ENCODE results near the gene TGFBR3L.
"Not testable (repeated sequence)": the region's sequence is repeated elsewhere in the genome, so short reads cannot be mapped to it uniquely, and the experiment has no call there.

TGFBR3L gene

GRCh38 chr19:7883105-7883504 lies 31.5 kb upstream of the TGFBR3L start:
- H3K4me3 ChIP-seq (ENCODE audit: low read depth, low read length): no peak overlapping the region
- TF ChIP-seq, protein P1, sequence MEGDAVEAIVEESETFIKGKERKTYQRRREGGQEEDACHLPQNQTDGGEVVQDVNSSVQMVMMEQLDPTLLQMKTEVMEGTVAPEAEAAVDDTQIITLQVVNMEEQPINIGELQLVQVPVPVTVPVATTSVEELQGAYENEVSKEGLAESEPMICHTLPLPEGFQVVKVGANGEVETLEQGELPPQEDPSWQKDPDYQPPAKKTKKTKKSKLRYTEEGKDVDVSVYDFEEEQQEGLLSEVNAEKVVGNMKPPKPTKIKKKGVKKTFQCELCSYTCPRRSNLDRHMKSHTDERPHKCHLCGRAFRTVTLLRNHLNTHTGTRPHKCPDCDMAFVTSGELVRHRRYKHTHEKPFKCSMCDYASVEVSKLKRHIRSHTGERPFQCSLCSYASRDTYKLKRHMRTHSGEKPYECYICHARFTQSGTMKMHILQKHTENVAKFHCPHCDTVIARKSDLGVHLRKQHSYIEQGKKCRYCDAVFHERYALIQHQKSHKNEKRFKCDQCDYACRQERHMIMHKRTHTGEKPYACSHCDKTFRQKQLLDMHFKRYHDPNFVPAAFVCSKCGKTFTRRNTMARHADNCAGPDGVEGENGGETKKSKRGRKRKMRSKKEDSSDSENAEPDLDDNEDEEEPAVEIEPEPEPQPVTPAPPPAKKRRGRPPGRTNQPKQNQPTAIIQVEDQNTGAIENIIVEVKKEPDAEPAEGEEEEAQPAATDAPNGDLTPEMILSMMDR (IDR thresholded peaks at IDR 0.05; ENCODE audit: low read depth, low read length): no peak

DNA sequence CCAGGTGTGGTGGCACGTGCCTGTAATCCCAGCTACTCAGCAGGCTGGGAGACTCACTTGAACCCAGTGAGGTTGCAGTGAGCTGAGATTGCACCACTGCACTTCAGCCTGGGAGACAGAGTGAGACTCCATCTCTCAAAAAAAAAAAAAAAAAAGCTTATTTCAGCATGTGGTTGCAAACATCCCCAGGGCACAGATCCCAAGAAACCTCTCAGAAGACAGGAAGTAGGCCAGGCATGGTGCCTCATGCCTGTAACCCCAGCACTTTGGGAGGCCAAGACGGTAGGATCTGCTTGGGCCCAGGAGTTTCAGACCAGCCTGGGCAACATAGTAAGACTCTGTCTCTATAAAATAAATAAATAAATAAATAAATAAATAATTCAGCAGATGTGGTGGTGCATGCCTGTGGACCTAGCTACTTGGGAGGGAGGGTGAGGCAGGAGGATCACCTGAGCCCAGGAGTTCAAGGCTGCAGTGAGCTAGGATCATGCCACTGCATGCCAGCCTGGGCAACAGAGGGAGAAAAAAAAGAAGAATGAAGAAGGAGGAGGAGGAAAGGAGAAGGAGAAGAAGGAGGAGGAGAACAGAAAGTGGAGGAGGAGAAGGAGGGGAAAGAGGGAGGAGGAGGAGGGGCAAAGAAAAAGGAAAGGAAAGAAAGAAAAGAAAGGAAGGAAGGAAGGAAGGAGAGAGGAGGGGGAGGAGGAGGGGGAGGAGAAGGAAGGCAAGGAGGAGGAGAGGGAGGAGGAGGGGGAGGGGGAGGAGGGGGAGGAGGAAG lies 30.6 kb upstream of the TGFBR3L start:
- TF ChIP-seq, protein P1 (IDR thresholded peaks at IDR 0.05; ENCODE audit: low read depth, low read length): no peak
- H3K4me3 ChIP-seq (ENCODE audit: low read depth, low read length): no peak overlapping the region

DNA sequence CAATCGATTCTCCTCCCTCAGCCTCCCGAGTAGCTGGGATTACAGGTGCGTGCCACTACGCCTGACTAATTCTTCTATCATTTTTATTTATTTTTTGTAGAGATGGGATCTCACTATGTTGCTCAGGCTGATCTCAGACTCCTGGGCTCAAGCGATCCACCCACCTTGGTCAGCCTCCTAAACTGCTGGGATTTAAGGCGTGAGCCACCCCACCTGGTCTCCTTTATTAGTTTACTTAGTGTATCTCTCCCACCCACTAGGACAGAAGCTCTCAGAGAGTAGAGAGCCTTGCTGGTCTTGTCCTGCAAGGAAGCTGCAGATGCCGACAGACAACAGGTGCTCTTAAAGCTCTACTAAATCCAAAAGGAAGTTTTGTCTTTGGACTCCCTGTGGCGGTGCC lies 28.8 kb upstream of the TGFBR3L start:
- H3K4me3 ChIP-seq (ENCODE audit: low read depth, low read length): no peak overlapping the region
- TF ChIP-seq, protein P1 (IDR thresholded peaks at IDR 0.05; ENCODE audit: low read depth, low read length): no peak

DNA sequence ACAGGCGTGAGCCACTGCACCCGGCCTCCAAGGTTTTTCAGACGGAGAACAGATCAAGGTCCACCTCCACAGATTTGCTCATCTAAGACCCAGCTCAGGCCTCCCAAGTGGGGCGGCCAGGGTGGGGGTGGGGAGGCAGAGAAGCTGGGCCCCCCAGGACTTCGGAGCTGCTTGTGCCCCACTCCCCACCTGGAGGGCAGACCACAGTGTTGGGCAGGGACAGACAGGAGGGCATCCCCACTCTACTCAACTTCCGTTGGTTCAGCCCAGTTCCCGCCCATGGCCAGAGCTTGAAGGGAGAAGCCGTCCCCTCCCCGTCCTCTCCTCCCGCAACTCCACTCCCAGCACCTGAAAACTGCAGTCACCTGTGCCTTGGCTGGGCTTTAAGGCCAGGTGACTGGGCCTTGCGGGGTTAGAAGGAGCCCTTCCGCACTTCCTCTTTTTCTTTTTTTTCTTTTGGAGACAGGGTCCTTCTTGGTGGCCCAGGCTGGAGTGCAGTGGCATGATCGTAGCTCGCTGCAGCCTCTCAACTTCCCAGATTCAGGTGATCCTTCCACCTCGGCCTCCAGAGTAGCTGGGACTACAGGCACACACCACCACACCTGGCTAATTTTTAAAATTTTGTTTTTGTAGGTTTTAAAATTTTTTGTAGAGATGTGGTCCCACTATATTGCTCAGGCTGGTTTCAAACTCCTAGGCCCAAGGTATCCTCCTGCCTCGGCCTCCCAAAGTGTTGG lies 27.1 kb upstream of the TGFBR3L start:
- TF ChIP-seq, protein P1 (IDR thresholded peaks at IDR 0.05; ENCODE audit: low read depth, low read length): no peak
- peak overlapping the region; percentile 75; the same call in 1 of the 2 replicates for H3K4me3 ChIP-seq (ENCODE audit: low read depth, low read length)

GRCh38 chr19:7888145-7888825 lies 26.3 kb upstream of the TGFBR3L start, which contains the start of gene LRRC8E:
Gene LRRC8E (plus strand): TSS chr19:7888510. CDS start chr19:7895604, 7,094 bp downstream.
- TF ChIP-seq, protein P1 (IDR thresholded peaks at IDR 0.05; ENCODE audit: low read depth, low read length): no peak
- peak within 1 kb of the TSS; percentile 75 for H3K4me3 ChIP-seq (ENCODE audit: low read depth, low read length)

GRCh38 chr19:7888826-7889217 lies 25.8 kb upstream of the TGFBR3L start:
- peak overlapping the region; percentile 75 for H3K4me3 ChIP-seq (ENCODE audit: low read depth, low read length)
- TF ChIP-seq, protein P1 (IDR thresholded peaks at IDR 0.05; ENCODE audit: low read depth, low read length): no peak

- H3K4me3 ChIP-seq (ENCODE audit: low read depth, low read length): not testable (repeated sequence)
These were observed 21.1 kb upstream of the TGFBR3L start for GRCh38 chr19:7893362-7894101.
